Measurements from ENCODE around the gene USP10.

Gene USP10

DNA sequence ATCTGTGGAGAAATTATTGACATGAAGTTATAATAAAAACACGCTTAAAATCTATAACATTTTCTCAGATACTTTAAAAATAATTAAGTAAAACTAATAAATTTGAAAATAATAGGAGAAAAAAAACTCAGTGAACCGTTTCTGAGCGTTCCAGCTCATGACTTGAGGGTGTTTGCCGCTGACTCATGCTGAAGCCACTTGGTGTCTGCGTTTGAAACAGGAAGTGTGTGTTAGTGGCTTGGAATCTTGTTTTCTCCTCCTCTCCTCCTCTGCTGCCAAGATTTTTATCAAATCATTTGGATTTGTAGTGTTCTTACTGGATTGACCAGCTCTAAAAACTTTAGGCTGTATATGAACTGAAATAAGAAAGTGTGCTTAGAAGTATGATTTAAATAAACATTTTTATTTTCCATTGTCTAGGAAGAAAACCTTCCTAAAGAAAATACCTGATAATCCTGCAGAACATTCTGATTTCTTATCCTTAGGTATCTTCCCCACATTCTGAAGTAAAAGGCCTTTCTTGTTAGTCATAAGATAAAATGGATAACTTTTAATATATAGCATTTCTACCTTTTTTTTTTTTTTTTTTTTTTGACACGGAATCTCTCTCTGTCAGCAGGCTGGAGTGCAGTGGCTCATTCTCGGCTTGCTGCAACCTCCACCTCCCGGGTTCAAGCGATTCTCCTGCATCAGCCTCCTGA is 30.8 kb downstream of the USP10 start:
- TF ChIP-seq ZFX (IDR thresholded peaks at IDR 0.05; ENCODE audit: borderline replicate concordance), result no peak
- no peak for TF ChIP-seq CTCF (IDR thresholded peaks at IDR 0.05)
- peak overlapping the region; percentile 79 for H3K27ac ChIP-seq

GRCh38 chr16:84732332-84732673 is 32.5 kb downstream of the USP10 start:
- H3K27ac ChIP-seq, result peak overlapping the region; percentile 79

GRCh38 chr16:84732674-84733352 is 33.0 kb downstream of the USP10 start:
- peak overlapping the region; percentile 79 for H3K27ac ChIP-seq
- TF ChIP-seq ZFX (IDR thresholded peaks at IDR 0.05; ENCODE audit: borderline replicate concordance) (no peak), CTCF (IDR thresholded peaks at IDR 0.05) (no peak)

DNA sequence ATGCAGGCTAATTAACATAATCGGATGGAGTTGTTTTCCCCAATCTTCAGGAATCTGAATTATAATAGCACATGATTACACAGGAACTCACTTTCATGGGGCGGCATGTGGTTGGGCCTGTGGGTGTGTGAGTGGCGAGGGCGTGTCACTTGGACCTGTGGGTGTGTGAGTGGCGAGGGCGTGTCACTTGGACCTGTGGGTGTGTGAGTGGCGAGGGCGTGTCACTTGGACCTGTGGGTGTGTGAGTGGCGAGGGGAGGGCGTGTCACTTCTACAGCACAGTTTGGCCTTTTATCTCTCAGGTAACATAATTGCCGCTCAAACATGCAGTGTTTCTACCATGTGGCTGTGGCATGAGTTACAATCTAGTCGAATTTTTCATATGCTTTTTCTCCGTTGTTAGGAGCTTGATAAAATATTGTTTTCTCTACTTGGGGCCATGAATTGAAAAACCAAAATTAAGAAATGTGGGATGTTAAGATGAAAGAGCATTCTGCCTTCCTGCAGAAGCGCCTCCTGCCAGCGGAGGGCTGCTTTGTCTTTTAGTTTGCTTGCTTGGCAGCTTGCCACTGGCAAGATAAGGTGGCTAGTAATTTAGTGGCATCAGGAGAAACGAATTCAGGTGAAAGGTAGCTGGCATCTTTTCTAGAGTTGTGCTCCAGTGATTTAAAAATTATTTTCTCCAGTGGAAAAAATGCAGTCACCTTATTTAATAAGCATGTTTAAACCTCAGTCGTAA is 36.2 kb downstream of the USP10 start:
- peak overlapping the region; percentile 79 for H3K27ac ChIP-seq
- TF ChIP-seq ZFX (IDR thresholded peaks at IDR 0.05; ENCODE audit: borderline replicate concordance) (no peak), CTCF (IDR thresholded peaks at IDR 0.05) (peak; percentile 23; the same call in 1 of the 2 replicates)

- TF ChIP-seq CTCF (IDR thresholded peaks at IDR 0.05) (no peak), ZFX (IDR thresholded peaks at IDR 0.05; ENCODE audit: borderline replicate concordance) (no peak)
These were observed 37.6 kb downstream of the USP10 start for GRCh38 chr16:84737192-84738011.

GRCh38 chr16:84738255-84739038 is 38.6 kb downstream of the USP10 start:
- peak; percentile 94 for TF ChIP-seq CTCF (IDR thresholded peaks at IDR 0.05)
- TF ChIP-seq ZFX (IDR thresholded peaks at IDR 0.05; ENCODE audit: borderline replicate concordance), result no peak
- H3K27ac ChIP-seq, result 0 out of 2 replicates have a peak overlapping the region, but pooled peaks have one; percentile 12

More at GRCh38 chr16:84737192-84738011, 37.6 kb downstream of the USP10 start:
- peak overlapping the region; percentile 79; the same call in 1 of the 2 replicates for H3K27ac ChIP-seq

Data from 22Rv1 (cell line).